ENCODE results near the gene CA11. TPM values are rescaled to one million over a fixed set of nuclear protein-coding genes. Genes with fewer than 3 reads are reported as not detected.
"Not testable (repeated sequence)": the region's sequence is repeated elsewhere in the genome, so short reads cannot be mapped to it uniquely, and the experiment has no call there.

Gene CA11
- total RNA-seq, 1 donor from 2014 or later: not detected

- no peaks in the 10 kb centered on the region for H3K4me1 ChIP-seq
These were observed 15.1 kb upstream of the CA11 start for GRCh38 chr19:48660852-48661710.

GRCh38 chr19:48659768-48660167 lies 13.8 kb upstream of the CA11 start:
- Histone ChIP-seq H3K4me3 (no peak overlapping the region), H3K4me1 (no peaks in the 10 kb centered on the region), H3K36me3 (no peaks in the 10 kb centered on the region), H3K27ac (no peak overlapping the region), H3K9me3 (no peaks in the 10 kb centered on the region), H3K27me3 (no peaks in the 10 kb centered on the region)
- DNase-seq (ENCODE audit: low spot score in 2 of 2): no peak
- no peak for TF ChIP-seq CTCF (IDR thresholded peaks at IDR 0.05)
- intact Hi-C loops (cut with DNase I): no loop called here

More at GRCh38 chr19:48660852-48661710, 15.1 kb upstream of the CA11 start:
- DNase-seq (ENCODE audit: low spot score in 2 of 2): peak; percentile 73 to 93
- no peaks in the 10 kb centered on the region for H3K36me3 ChIP-seq
- intact Hi-C loops (cut with DNase I): no loop called here
- no peaks in the 10 kb centered on the region for H3K9me3 ChIP-seq
- no peak for TF ChIP-seq CTCF (IDR thresholded peaks at IDR 0.05)
- no peak overlapping the region for H3K4me3 ChIP-seq
- peak overlapping the region in 1 of 2 donors; percentile 50 for H3K27ac ChIP-seq
- H3K27me3 ChIP-seq: no peaks in the 10 kb centered on the region

GRCh38 chr19:48658483-48658882 lies 12.5 kb upstream of the CA11 start:
- Histone ChIP-seq H3K27me3 (no peaks in the 10 kb centered on the region), H3K36me3 (no peaks in the 10 kb centered on the region), H3K4me1 (no peaks in the 10 kb centered on the region), H3K27ac (no peak overlapping the region), H3K9me3 (no peaks in the 10 kb centered on the region), H3K4me3 (no peak overlapping the region)
- TF ChIP-seq CTCF (IDR thresholded peaks at IDR 0.05): no peak
- intact Hi-C loops (cut with DNase I): no loop called here
- no peak for DNase-seq (ENCODE audit: low spot score in 2 of 2)

DNA sequence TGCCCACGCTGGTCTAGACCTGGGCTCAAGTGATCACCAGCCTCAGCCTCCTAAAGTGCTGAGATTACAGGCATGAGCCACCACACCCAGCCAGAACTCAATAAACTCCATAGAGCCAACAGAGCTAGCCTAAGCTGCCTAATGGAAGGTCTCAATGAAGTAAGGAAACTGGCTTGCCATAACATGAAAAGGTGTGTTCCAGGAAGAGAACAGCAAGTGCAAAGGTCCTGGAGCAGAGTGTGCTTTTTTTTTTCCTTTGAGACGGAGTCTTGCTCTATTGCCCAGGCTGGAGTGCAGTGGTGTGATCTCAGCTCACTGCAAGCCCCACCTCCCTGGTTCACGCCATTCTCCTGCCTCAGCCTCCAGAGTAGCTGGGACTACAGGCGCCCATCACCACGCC lies 11.8 kb upstream of the CA11 start:
- not testable (repeated sequence) for DNase-seq (ENCODE audit: low spot score in 2 of 2)

GRCh38 chr19:48656840-48657474 lies 11.0 kb upstream of the CA11 start:
- Histone ChIP-seq H3K27me3 (no peaks in the 10 kb centered on the region), H3K9me3 (no peaks in the 10 kb centered on the region), H3K4me3 (no peak overlapping the region), H3K4me1 (no peaks in the 10 kb centered on the region), H3K36me3 (no peaks in the 10 kb centered on the region), H3K27ac (no peak overlapping the region)
- intact Hi-C loops (cut with DNase I): no loop called here
- DNase-seq (ENCODE audit: low spot score in 2 of 2): no peak
- no peak for TF ChIP-seq CTCF (IDR thresholded peaks at IDR 0.05)

More for the DNA sequence above, 11.8 kb upstream of the CA11 start:
- intact Hi-C loops (cut with DNase I); H3K4me1 ChIP-seq; H3K27me3 ChIP-seq; H3K9me3 ChIP-seq; H3K27ac ChIP-seq; H3K36me3 ChIP-seq; H3K4me3 ChIP-seq: not testable (repeated sequence)
